HG02852 (cell line): ENCODE measurements around the gene RAB6A.
A peak's percentile ranks its signal among the peaks of the same experiment; 100 is the strongest.
"Not testable (repeated sequence)": the region's sequence is repeated elsewhere in the genome, so short reads cannot be mapped to it uniquely, and the experiment has no call there.

ENCODE experiments used
- ATAC-seq: cut with Tn5 transposase; IDR thresholded peaks from one replicate; pipeline ENCODE4 v1.9.1; 2021; ENCODE audit warnings: mild to moderate bottlenecking, moderate library complexity; ENCODE audit not compliant: unreplicated experiment

RAB6A gene

DNA sequence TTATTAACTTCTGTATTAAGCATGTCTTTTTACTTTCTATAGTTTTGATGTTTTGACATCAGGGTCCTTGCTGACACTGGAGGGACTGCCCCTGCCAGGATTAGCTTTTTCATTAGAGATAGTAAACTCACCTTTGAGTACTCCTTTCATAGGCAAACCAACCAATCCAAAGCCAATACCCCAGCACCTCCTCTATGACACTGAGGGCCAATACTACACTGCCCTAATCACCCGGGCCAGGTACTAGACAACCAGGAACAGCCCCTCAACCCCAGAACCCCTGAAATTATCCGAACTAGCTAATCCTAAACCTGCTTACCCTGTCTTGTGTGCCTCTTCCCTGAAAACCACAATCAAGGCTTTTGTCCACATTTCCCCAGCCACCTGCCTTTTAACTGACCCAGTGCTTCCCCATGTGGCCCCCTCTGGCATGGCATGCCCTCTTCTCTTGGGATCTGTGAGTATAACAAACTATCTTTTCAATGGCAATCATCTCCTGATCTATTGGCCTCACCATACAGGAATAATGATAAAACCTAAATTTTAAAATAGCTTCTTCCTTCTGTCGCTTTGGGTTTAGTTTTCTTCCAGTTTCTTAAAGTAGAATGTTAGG, 31.2 kb downstream of the RAB6A start:
- ATAC-seq: no peak

DNA sequence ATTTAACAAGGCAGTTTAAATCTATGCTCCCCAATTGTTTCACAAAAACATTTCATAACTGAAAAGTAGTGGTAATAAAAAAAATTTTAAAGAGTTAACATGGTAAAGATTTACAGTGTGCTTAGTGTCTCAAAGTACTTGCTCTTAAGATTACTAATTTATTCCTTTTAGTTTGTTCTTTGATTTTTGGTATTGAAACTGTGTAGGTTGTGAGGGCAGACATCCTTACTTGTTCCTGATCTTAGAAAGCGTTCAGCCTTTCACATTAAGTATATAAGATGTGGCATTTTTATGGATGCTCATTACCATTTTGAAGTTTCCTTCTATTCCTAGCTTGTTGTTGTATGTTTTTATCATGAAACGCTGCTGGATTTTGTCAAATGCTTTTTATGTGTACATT, 32.9 kb downstream of the RAB6A start:
- no peak for ATAC-seq

DNA sequence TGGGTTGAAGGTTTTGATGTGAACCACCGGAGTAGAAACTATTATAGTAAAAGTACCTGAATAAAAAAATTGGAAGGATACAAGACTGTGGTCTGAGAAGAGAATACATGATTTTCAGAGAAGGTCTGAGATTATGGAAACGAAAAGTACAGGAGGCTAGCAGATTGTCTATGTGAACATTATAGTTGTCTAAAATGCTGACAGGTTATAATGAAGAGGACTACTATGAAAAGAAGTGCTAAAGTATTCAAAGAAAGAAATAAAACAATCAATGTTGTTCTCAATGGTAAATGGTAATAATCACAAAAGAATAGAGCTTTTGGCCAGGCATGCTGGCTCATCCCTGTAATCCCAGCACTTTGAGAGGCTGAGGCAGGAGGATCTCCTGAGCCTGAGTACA, 34.0 kb downstream of the RAB6A start:
- no peak for ATAC-seq

DNA sequence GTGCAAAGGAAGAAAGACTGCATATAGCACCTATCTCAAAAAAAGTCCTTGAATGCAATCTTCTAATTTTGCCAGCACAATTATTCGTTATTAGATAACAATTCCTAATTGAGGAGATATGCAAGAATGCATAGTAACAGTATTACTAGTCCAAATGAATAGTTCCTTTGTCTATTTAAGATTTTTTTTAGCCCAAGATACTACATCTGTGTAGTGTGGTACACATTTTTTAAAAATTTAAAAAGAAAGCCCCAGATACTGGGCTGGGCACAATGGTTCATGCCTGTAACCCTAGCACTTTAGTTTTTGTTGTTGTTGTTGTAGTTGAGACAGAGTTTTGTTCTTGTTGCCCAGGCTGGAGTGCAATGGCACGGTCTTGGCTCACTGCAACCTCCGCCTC, 43.7 kb downstream of the RAB6A start:
- ATAC-seq: no peak

DNA sequence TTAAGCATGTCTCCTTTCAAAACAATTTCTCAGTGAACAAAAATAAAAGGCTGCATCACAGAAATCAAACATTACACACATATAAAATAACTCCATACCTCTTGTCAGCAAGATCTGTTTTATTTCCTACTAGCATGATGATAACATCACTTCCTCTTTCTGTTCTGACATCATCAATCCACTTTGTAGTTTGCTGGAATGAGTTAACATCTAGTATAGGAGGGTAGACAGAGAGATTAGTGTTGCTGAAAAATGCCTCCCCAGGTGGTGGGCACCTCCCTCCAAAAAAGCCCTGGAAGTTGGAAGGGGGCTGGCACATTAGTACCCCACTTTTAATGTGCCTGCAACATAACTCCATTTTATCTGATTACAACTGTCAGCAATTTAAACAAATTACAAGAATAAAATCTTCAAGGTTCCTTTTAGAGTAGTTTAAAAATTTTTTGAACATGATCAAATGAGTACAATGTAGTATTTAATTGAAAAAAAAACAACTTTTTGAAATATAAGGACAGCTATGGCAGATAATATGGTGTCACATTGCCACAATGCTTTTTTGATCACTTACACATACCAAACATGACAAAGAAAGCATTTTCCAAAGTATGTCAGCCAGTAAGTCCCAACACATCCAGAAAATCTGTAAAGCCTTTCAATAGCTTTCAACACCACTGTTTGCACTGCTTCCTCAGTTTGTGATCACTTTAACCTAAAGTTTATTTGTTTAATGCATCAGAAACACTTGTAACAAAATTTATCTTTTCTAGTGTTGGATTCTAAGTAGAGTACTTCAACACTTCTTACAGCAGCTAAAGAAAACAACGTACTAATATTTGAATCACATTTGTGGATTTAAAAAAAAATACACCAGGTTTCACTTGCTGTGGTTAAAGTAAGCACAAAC, 44.5 kb downstream of the RAB6A start:
- no peak for ATAC-seq

DNA sequence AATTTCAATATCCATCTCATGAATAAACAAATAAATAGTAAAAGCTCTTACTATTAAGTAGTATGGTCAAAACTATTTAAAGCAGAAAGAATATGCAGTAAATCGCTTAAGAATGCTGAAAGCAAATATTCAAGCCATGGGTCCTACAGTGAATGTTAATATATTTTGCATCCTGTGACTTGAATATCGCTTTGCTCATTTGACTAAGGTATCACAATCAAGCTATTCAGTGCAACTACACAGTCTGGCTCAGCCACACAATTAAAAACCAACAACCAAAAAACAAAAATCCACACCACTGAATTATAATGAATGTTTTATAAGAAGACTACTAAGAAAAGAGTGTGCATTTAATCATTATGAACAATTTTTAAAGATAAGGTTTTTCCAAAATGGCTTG, 45.3 kb downstream of the RAB6A start:
- ATAC-seq: no peak

DNA sequence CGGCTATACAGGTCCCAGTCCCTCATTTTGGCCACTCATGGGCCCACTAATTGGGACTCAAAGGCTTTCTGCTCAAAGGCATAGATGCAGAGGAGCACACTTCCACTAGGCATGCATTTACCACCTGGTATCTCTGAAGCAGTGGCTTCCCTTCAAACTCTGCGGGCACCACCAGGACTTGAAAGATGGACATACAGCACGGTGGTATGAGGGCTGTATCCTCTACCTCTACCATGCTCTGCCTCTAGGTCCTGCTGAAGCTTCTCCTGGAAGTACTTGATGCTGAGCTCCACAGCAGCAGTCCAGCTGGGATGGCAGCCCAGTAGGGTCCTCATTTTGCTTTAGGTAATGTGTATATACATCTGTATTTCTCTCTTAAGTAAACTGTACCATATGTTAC, 49.9 kb downstream of the RAB6A start:
- ATAC-seq: no peak

DNA sequence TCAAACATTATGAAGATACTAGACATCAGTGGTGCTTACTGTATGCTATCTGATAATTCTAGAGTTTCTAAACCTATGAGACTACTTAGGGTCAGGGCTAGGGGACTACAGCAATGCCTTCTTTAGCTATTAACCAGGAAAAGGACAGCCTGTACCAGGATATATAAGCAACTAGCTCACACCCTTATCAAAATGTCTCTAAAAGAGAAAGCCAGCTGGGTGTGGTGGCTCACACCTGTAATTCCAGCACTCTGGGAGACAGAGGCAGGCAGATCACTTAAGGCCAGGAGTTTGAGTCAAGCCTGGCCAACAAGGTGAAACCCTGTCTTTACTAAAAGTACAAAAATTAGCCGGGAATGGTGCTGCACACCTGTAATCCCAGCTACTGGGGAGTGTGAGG, 55.8 kb downstream of the RAB6A start:
- no peak for ATAC-seq

DNA sequence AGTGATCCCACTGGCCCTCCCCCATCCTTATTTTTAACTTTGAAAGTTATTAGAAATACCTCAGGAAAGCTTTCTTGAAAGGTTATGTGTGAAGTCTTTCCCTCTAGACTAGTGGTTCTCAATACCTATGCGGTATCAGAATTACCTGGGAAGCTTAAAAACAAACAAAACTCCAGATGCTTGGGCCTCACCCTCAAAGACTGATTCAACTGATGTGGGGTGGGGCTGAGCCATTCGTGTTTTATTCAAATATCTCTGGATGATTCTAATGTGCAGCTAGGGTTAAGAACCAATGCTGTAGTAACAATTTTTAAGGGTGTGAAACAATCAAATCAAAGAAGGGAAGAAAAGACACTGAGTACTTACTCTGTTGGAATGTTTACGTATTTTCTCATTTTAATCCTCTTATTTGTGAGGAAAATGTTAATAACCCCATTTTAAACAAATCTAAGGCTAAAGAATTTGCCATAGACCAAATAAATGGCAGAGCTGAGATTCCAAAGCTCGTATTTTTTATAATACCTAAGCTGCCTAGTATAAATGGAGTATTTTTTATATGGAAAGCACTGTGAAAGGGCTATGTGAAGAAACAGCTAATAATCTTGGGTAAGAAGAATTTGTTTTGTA, 66.9 kb downstream of the RAB6A start:
- no peak for ATAC-seq

DNA sequence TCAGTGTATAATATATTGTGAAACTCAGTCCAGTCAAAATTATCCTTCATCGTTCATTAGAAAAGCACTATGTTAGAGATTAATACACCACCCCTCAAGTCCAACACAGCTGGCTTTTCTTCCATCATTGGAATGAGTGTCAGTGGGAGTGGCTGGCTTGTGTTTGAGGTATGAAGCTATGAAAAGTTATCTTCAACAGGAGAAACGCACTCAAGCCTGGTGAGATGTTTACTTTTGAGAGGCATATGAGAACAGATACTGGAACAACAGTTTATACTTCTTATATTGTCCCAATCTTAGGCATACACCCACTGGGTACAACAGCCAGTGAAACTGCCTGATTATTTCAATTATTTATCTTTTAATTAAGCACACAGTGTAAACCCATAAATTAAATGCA, 80.2 kb downstream of the RAB6A start:
- no peak for ATAC-seq

DNA sequence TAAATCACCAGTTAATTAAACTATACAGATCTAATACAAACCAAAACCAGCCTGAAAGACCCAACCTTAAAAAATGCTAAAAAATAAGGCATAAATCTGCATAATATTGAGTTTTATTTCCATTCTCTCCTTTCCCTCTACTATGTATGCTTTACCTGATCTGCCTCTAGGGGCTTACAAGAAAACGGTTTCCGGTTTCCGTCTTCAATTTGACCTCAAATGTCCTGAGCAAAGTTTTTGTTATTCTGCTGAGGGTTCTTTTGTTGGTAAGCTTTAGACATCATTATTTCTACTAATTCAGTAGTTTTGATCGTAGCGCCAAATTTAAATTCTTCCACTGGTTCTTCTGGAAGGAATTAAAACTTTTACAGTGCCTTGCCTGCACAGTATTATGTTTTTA, 84.3 kb downstream of the RAB6A start:
- ATAC-seq: not testable (repeated sequence)

DNA sequence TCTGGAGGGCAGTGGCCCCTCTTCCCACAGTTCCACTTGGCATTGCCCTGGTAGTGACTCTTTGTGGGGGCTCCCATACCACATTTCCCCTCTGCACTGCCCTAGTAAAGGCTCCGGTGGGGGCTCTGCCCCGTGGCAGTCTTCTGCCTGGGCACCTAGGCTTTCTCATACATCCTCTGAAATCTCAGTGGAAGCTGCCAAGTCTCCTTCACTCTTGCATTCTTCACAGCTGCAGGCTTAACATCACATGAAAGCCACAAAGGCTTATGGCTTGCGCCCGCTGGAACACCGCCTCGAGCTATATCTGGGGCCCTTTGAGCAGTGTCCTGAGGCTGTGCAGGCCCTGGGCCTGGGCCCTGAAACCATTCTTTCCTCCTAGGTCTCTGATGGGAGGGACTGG, 89.2 kb downstream of the RAB6A start:
- no peak for ATAC-seq

DNA sequence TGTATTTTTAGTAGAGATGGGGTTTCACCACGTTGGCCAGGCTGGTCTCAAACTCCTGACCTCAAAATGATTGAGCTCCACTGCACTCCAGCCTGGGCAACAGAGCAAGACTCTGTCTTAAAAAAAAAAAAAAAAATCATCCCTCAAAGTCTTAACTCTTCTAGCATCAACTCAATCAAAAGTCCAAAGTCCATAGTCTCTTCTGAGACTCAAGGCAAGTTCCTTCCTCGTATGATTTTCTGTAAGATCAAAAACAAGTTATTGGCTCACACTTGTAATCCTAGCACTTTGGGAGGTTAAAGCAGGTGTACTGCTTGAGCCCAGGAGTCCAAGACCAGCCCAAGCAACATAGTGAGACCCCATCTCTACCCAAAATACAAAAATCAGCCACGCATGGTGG, 90.1 kb downstream of the RAB6A start:
- ATAC-seq: no peak

DNA sequence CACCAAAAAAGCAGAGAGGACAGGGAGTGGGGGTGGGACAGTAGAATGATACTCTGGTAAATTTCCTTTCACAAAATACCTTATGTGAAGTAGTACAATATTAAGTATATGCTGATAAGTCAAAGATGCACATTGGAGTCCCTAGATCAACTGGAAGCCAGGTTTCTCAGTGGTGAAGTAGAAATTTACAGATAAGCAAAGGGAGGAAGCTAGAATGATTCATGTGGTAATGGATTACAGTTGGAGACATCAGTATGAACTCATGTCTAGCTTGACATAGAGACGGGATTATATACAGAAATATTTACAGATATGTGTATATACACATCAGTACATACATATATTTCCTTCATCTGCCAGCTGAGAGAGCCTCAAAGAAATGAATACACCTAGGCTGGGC, 93.0 kb downstream of the RAB6A start:
- no peak for ATAC-seq

DNA sequence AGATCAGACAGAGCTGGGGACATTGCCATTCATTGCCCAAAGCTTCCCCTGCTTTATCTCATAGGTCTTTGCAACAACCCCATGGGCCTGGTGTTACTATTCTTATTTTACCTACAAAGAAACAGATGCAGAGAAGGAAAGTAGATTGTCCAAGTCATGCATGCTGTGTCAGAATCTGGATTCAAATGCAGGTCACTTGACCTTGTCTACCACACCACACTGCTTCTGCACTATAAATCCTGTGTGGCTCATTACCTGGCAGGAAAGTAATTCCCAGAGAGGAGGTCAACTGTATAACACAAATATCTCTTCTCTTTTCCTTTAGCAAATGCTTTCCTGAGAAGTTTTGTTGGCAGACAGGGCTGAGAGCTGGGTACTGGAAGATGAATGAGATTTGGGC, 96.0 kb downstream of the RAB6A start:
- ATAC-seq: no peak

DNA sequence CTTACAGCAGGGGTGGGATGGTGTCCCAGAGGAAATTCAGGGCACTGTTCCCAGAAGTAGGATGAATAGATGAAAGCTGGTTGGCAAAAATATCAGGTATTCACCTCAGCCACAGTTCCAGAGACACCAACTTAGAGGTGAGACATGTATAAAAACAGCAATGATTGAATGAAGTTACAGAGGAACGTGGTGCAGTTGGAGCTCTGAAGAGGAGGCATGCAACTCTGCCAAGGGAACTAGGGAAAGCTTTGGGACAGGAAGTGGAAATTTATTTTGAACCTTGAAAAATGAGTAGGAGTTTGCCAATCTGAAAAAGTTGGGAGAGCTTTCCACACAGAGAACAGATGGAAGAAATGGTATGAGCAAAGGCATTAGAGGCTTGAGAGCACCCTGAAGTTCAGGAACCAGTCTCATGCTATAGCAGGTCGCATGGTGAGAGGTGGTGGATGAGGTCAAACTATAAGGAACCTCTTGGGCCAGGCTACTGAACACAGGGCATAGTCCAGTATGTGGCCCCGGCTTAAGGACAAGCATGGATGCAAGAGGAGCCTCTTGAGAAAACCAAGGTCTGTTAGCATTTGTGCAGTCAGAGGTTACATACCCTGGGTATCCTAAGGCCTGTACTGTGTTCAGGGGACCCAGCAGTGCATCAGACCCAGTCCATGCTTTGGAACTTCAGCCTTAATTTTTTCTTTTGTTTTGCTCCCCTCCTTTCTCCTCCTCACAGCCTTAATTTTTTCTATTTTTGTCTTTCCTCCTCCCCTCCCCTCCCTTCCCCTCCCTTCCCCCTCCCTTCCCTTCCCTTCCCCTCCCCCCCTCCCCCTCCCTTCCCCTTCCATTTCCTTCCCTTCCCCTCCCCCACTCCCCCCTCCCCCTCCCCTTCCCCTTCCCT, 97.0 kb downstream of the RAB6A start:
- no peak for ATAC-seq

DNA sequence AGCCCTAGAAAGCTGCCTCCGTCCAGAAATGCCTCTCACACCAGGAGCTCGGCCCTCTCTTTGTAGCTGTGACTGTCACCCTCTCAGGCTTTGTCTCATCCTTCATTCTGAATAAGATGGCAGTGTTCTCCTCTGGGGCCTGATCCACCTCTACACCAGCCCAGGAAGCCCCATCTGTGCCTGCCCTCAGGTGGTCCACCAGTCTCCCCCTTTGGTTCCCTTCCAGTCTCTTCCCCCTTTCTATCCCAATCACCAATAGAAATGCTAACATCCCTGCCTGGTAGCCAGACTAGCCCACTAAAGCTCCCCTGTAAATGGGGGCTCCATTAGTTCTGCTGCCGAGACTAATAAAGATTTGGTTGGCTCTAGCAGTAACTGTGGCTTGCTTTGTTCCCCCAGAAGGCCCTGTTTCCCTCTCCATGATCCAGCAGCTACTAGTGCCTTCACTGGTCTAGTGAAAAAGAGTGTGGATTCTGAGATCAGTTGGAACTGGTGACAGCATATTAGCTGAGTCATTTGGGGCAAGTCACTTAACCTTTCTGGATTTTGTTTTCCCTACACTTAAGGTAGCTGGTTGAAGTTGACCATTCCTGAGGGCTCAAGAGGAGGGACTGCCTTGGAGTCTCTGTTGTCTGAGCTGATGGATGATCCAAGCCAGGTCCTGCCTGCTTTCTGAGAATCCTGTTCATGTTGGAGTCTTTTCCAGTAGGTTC, 98.3 kb downstream of the RAB6A start:
- ATAC-seq: no peak

DNA sequence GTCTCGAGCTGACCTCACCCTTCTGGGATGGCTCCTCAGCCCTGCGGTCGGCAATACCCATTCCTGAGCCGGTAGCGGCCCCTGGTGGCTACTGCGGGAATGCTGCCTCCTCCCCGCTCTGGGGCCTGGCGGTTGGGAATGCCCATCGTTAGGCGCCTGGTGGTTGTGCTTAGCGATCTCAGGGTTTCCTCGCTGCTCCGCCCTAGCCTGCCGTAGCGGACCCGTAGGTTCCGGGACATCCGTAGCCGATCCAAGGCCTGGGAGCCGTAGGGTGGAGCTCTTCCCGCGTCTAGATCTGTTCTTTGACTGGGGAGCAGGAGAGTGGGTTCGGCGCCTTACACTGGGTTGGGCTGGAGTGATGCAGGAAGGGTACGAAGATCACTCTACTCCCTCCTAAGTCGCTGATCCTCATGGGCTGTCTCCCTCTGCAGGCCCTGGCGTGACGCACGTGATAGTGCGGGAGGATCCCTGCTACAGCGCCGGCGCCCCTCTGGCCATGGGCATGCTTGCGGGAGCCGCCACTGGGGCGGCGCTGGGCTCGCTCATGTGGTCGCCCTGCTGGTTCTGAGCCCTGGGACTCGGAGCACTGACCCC, 99.7 kb downstream of the RAB6A start:
- ATAC-seq: peak; percentile 75

DNA sequence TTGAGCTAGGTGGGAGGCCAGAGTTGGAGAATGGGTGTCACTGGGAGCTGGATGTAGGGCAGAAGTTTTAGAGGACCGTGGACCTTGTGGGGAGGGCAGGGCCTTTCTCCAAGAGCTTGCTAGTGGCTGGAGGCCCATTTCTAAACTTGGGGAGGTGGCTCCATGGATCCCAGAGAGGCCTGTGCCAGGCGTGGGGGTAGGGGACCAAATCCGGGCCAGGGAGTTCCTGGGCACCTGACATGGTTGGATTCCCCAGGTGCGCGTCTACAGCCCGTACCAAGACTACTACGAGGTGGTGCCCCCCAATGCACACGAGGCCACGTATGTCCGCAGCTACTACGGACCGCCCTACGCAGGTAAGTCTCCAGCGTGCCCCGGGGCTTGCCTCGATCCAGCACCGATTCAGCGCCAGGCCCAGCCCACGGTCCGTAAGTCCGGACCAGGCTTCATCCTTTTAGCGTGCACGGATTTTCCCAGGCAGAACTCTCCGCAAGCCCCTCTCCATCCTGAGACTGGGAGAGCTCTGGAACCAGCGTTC, 100.3 kb downstream of the RAB6A start:
- no peak for ATAC-seq

DNA sequence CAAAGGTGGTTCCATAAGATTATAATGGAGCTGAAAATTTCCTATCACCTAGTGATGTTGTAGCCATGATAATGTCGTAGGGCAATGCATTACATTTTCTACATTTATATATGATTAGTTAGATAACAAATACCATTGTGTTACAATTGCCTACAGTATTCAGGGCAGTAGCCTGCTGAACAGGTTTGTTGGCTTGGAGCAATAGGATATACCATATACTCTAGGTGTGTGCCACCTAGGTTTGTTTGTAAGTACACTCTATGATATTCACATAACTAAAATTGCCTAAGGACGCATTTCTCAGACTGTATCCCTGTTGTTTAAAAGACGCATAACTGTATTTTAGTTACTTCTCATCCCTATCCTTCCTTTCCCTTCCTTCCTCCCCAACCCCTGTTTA, 100.9 kb downstream of the RAB6A start:
- no peak for ATAC-seq
